NT2/D1 (cell line): ENCODE results near the gene LARGE1.

Source experiments
- DNase-seq: peaks from one replicate; pipeline ENCODE4 v3.0.0-alpha.2; 2011; ENCODE audit warnings: low read depth, low spot score
- H3K27me3 ChIP-seq: 2 replicates; pipeline ENCODE4 v1.6.0; 2011; ENCODE audit warnings: mild to moderate bottlenecking; ENCODE audit not compliant: insufficient read length, insufficient read depth
- H3K36me3 ChIP-seq: 2 replicates; pipeline ENCODE4 v1.6.1; 2011; ENCODE audit warnings: mild to moderate bottlenecking, low read length, mixed read lengths; ENCODE audit not compliant: insufficient read depth, insufficient read length
- H3K4me1 ChIP-seq: 2 replicates; pipeline ENCODE4 v1.5.1; 2011; ENCODE audit not compliant: insufficient read depth, insufficient read length
- H3K4me3 ChIP-seq: 2 replicates; pipeline ENCODE4 v1.5.1; 2011; ENCODE audit warnings: low read depth; ENCODE audit not compliant: insufficient read length
- H3K9ac ChIP-seq: 2 replicates; pipeline ENCODE4 v1.6.0; 2011; ENCODE audit warnings: low read depth; ENCODE audit not compliant: insufficient read length
- H3K9me3 ChIP-seq: 2 replicates; pipeline ENCODE4 v1.5.1; 2011; ENCODE audit warnings: mild to moderate bottlenecking, low read length; ENCODE audit not compliant: insufficient read depth
- SUZ12 ChIP-seq: IDR thresholded peaks from 2 replicates; pipeline ENCODE4 v1.6.1; 2011; ENCODE audit not compliant: insufficient read length, insufficient read depth; ENCODE audit errors: extremely low read depth
- YY1 ChIP-seq: IDR thresholded peaks from 2 replicates; pipeline ENCODE4 v1.6.1; 2011; ENCODE audit not compliant: insufficient read length, insufficient read depth
- ZNF274 ChIP-seq: IDR thresholded peaks from 2 replicates; pipeline ENCODE4 v1.6.1; 2011; ENCODE audit warnings: mild to moderate bottlenecking, low read depth, low read length

Gene LARGE1

GRCh38 chr22:33582822-33583400 is 337.4 kb downstream of the LARGE1 start:
- no peaks in the 10 kb centered on the region for H3K36me3 ChIP-seq
- no peaks in the 10 kb centered on the region for H3K27me3 ChIP-seq
- no peak overlapping the region for H3K9ac ChIP-seq
- no peaks in the 10 kb centered on the region for H3K4me1 ChIP-seq
- no peak for TF ChIP-seq YY1
- TF ChIP-seq SUZ12 = no peak
- no peak for TF ChIP-seq ZNF274
- no peak overlapping the region for H3K4me3 ChIP-seq
- DNase-seq = no peak
- H3K9me3 ChIP-seq = no peaks in the 10 kb centered on the region

DNA sequence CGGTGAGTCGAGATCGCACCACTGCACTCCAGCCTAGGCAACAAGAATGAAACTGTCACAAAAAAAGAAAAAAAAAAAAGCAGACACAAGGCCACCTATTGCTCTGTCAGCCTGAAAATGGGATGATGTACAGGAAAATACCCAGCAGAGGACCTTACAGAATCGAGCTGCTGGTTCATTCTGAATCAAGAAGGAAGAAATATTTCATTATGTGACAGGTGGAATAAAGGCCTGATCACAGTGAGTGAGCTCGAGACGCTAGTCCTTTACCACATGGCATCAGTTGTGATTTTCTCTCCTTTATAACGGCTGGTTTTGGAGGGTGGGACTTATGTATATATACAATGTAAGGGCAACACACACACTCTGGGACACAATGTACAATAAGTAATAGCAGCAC is 340.0 kb downstream of the LARGE1 start:
- Histone ChIP-seq H3K9ac (no peak overlapping the region), H3K27me3 (no peaks in the 10 kb centered on the region)

GRCh38 chr22:33579448-33580093 is 340.7 kb downstream of the LARGE1 start:
- Histone ChIP-seq H3K27me3 (no peaks in the 10 kb centered on the region), H3K9ac (no peak overlapping the region), H3K4me1 (no peaks in the 10 kb centered on the region)

More for the DNA sequence above, 340.0 kb downstream of the LARGE1 start:
- Histone ChIP-seq H3K36me3 (no peaks in the 10 kb centered on the region), H3K4me3 (no peak overlapping the region), H3K9me3 (no peaks in the 10 kb centered on the region), H3K4me1 (no peaks in the 10 kb centered on the region)
- DNase-seq = no peak
- TF ChIP-seq SUZ12 (no peak), ZNF274 (no peak), YY1 (no peak)

DNA sequence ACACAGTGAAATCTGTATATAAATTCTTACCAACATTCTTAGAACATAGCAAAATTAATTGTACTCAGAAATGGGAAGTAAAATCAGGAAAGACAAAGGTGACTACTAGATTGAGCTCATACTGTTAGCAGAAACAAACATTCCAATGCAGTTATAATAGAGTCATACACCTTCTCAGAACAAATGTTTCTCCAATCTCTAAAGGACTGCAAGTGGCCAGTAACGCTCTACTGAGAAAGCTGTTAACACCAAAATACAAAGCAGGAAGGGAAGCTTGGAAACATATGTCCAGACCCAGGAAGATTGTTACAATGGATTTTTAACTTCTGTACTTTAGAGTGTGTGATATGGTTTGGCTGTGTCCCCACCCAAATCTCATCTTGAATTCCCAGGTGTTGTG is 341.5 kb downstream of the LARGE1 start:
- no peak for TF ChIP-seq SUZ12
- no peak for TF ChIP-seq ZNF274
- no peak for TF ChIP-seq YY1
- H3K4me1 ChIP-seq = no peaks in the 10 kb centered on the region
- no peaks in the 10 kb centered on the region for H3K27me3 ChIP-seq

More at GRCh38 chr22:33579448-33580093, 340.7 kb downstream of the LARGE1 start:
- no peak for TF ChIP-seq SUZ12
- no peak for TF ChIP-seq YY1
- no peak for TF ChIP-seq ZNF274
- H3K9me3 ChIP-seq = no peaks in the 10 kb centered on the region
- H3K36me3 ChIP-seq = no peaks in the 10 kb centered on the region
- no peak overlapping the region for H3K4me3 ChIP-seq
- DNase-seq = peak; percentile 33

GRCh38 chr22:33577862-33578411 is 342.3 kb downstream of the LARGE1 start:
- Histone ChIP-seq H3K36me3 (no peaks in the 10 kb centered on the region), H3K9me3 (no peaks in the 10 kb centered on the region), H3K4me3 (no peak overlapping the region), H3K9ac (no peak overlapping the region), H3K4me1 (no peaks in the 10 kb centered on the region), H3K27me3 (no peaks in the 10 kb centered on the region)
- DNase-seq = no peak
- TF ChIP-seq YY1 = no peak
- no peak for TF ChIP-seq SUZ12
- no peak for TF ChIP-seq ZNF274

More for the DNA sequence above, 341.5 kb downstream of the LARGE1 start:
- no peak for DNase-seq
- no peak overlapping the region for H3K4me3 ChIP-seq
- H3K9ac ChIP-seq = no peak overlapping the region
- no peaks in the 10 kb centered on the region for H3K36me3 ChIP-seq
- no peaks in the 10 kb centered on the region for H3K9me3 ChIP-seq

DNA sequence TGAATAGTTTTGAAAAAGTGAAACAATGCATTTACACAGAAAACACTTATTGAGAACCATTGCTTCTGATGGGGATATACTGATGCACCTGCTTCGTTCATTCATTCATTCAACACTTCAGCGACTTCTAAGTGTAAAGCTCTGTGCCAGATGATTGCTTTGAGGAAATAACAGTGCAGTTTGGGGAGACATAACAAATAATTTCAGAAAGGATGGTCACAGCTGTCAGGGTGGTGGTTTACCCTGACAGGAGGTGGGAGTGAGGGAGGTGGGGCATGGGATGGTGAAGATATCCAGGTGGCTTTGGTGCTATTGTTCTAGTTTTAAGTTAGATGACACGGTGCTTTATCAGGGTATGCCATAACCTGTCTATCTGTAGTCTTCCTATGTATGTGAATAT is 344.1 kb downstream of the LARGE1 start:
- no peak for TF ChIP-seq YY1
- TF ChIP-seq SUZ12 = no peak
- TF ChIP-seq ZNF274 = no peak
- Histone ChIP-seq H3K4me1 (no peaks in the 10 kb centered on the region), H3K9ac (no peak overlapping the region), H3K4me3 (no peak overlapping the region), H3K36me3 (no peaks in the 10 kb centered on the region), H3K27me3 (no peaks in the 10 kb centered on the region), H3K9me3 (no peaks in the 10 kb centered on the region)
- no peak for DNase-seq

GRCh38 chr22:33575771-33576170 is 344.5 kb downstream of the LARGE1 start:
- Histone ChIP-seq H3K4me1 (no peaks in the 10 kb centered on the region), H3K9ac (no peak overlapping the region), H3K9me3 (no peaks in the 10 kb centered on the region), H3K36me3 (no peaks in the 10 kb centered on the region), H3K4me3 (no peak overlapping the region), H3K27me3 (no peaks in the 10 kb centered on the region)
- no peak for TF ChIP-seq SUZ12
- no peak for TF ChIP-seq ZNF274
- no peak for TF ChIP-seq YY1
- DNase-seq = no peak
